RPMI7951 (cell line): ENCODE measurements around the gene EPGN. TPM values are rescaled to one million over a fixed set of nuclear protein-coding genes. Genes with fewer than 3 reads are reported as not detected.
A peak's percentile ranks its signal among the peaks of the same experiment; 100 is the strongest.
"Not testable (repeated sequence)": the region's sequence is repeated elsewhere in the genome, so short reads cannot be mapped to it uniquely, and the experiment has no call there.

Experiments
- DNase-seq: peaks from one replicate; pipeline ENCODE4 v3.0.0-alpha.2; 2012; ENCODE audit warnings: low read depth
- total RNA-seq: library from RNA; depleted of rRNA; stranded (reverse); fragments of >200 nt; shearing (Covaris generic); gene quantifications from 2 replicates; pipeline ENCODE4 v1.2.3, GENCODE V29; 2014; rRNA removed

The EPGN gene
- total RNA-seq, 1 experiment from 2014 or later = 0.72 TPM

- DNase-seq = no peak
Measured at GRCh38 chr4:74339501-74339900, 31.2 kb downstream of the EPGN start.

DNA sequence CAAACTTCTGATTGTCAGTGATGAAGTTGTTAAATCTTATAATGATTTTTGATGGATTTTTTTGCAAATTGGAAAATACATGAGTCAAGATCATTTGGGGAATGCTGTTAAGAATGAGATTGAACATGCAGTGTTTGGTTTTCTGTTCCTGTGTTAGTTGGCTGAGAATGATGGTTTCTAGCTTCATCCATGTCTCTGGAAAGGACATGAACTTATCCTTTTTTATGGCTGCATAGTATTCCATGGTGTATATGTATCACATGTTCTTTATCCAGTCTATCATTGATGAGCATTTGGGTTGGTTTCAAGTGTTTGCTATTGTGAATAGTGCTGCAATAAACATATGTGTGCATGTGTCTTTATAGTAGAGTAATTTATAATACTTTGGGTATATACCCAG is 32.2 kb downstream of the EPGN start:
- not testable (repeated sequence) for DNase-seq

GRCh38 chr4:74344031-74344430 is 35.8 kb downstream of the EPGN start:
- DNase-seq = no peak

DNA sequence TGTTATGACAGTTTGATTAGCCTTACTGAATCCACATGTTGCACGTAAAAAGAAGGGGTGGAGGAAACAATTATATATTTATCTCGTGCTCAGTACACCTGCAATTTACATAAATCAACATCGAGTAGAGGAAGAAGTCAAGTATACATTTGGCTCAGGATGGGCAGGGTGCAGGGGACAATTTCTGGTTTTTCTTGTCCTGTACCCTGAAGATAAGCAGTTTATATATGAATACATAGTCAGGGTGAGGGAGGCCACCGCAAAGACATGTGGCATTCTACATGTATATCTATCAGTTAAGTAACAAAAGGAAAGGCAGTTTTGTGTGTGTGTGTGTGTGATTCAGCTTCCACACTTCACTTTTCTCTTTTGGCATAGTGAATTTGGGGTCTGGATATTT is 45.6 kb downstream of the EPGN start:
- DNase-seq = no peak

GRCh38 chr4:74357965-74358364 is 49.7 kb downstream of the EPGN start:
- DNase-seq = no peak

DNA sequence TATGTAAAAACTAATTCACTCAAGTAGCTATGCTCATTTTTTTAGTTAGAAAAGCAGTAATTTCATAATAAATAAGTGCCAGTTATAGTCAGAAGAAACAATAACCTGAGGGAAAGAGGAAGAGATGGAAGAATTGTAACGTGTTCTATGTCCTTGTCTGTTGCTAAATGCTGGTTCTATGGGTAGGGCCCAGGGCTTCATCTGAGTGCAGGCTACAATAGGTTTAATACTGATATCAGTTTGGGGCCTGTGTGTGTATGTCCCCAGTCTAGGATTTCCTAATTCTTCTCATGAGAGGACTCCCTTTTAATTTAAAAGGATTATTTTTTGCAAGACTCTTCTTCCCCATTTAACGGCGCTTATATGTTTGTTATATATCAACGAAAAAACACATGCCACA is 53.4 kb downstream of the EPGN start:
- DNase-seq = no peak

DNA sequence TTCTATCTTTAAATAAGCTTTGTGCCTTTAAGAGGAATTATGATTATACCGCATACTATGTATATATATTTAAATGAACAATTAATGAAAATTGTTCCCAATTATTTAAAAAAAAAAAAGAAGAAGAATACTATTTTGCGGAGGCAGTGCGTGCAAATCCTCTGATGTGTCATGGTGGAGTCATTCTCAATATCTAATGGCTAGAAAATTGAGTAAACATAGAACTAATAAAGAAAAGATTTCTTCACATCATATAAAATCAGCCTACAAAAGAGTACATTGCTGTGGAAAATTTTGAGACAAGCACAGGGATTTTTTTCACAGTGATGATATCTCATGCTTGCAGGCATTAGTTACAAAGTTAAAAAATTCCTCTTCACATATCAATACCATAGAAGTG is 54.1 kb downstream of the EPGN start:
- DNase-seq = no peak

DNA sequence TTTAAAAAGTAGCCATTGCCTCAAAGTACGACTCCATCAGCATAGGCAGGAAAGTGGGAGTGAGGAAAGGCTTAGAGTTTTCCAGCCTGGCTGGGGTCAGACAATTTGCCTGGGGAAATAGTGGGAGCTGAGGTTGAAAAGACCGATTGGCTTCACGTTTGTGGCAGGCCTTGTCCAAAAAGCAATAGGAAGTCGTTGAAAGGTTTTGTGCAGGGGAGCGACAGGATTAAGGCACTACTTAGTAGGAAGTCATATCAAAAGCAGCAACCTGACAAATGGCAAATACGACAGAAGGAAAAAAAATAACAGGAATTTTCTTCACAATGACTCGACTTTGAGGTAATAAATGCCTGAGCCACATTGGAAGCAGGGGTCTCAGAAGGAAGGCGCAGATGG is 56.0 kb downstream of the EPGN start:
- no peak for DNase-seq

DNA sequence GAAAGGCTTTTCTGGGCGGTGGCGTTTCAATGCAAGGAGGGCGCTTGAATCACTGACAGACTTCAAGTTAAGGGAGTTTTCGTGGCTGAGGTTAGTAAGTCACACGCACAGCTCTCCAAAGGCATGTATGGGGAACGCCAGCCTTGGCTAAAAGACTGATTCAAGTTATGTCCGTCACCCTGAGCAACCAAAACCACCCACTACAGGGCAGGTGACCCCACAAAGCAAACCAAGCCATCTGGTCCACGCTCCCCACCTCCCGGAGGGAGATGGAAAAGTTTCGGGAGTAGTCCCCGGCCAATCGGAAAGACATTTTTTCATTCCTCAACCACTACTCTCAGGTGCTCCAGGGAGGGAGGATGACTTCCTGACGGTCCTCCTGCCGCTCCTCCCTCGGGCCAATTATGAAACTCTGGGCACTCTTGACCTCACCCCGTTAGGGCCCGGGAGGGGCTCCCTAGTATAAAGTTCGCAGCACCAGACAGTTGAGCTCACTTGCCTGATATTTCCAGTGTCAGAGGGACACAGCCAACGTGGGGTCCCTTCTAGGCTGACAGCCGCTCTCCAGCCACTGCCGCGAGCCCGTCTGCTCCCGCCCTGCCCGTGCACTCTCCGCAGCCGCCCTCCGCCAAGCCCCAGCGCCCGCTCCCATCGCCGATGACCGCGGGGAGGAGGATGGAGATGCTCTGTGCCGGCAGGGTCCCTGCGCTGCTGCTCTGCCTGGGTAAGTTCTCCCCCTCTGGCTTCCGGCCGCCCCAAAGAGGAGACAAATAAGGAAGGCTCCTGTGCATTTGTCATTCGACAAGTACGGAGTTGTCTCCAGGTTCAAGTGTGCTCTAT is 56.6 kb downstream of the EPGN start, which contains the start of gene EREG:
Gene EREG (plus strand): TSS at position 494 of the 840 bp plus-strand sequence. CDS start 164 bp downstream, at position 658.
- DNase-seq = peak; percentile 95

DNA sequence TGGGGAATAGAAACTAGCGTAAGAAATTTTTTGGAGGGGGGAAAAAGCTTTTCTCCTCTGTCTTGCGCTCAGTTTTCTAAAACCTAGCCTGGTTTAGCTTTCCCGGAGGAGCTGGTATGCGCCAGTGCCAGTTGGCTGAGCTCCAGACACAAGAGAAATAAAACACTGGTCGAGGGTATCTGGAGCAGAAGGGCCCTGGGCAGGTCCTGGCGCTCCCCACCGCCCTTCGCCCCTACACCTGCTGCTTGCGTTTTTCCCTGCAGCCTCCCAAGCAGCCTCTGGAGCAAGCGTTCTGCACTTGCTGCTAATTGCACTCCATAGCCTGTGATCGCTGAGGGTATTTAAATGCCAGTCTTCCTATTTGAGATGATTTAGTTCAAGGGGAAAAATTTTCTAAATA is 57.5 kb downstream of the EPGN start:
- DNase-seq = peak; percentile 49

Other genes starting within 250 kb of the EPGN start
- 0.72 and 0.88 TPM in 2 replicates for gene CXCL2, start 209.3 kb upstream of the EPGN start, total RNA-seq
- gene MTHFD2L, start 150.4 kb upstream of the EPGN start, total RNA-seq = 11.9 and 12.1 TPM in 2 replicates
- gene EREG, start 56.7 kb downstream of the EPGN start, total RNA-seq = 46.3 TPM in 2 replicates
- gene AREG, start 136.7 kb downstream of the EPGN start, total RNA-seq = 2.4 and 4.1 TPM in 2 replicates